GM12878 (cell line): ENCODE measurements around the gene MGA.

Experiments used
- FOXK2 ChIP-seq: fragments of 450-650 bp; IDR thresholded peaks from 2 replicates; pipeline ENCODE4 v1.6.1; 2017; ENCODE audit warnings: mild to moderate bottlenecking, moderate library complexity
- FOXM1 ChIP-seq: IDR thresholded peaks from 2 replicates; pipeline ENCODE4 v1.6.1; 2012; ENCODE audit warnings: low read depth, mild to moderate bottlenecking, inconsistent platforms, low read length, moderate library complexity
- IKZF1 ChIP-seq: fragments of 450-650 bp; conservative IDR thresholded peaks from 2 replicates; pipeline ENCODE4 v1.6.1; 2017; ENCODE audit warnings: antibody characterized with exemption, mild to moderate bottlenecking
- PML ChIP-seq: IDR thresholded peaks from 2 replicates; pipeline ENCODE4 v1.6.1; 2012; ENCODE audit warnings: low read length, inconsistent platforms
- POLR2AphosphoS5 ChIP-seq: IDR thresholded peaks from 2 replicates; pipeline ENCODE4 v1.6.1; 2011; ENCODE audit warnings: mild to moderate bottlenecking, low read length, inconsistent platforms
- RCOR1 ChIP-seq: conservative IDR thresholded peaks from 2 replicates; pipeline ENCODE4 v1.6.1; 2012; ENCODE audit warnings: low read depth, low read length, improper control_type of control experiment
- SMAD1 ChIP-seq: fragments of 450-650 bp; IDR thresholded peaks from 2 replicates; pipeline ENCODE4 v1.6.1; 2018; ENCODE audit warnings: mild to moderate bottlenecking, low read depth; ENCODE audit not compliant: partially characterized antibody
- STAT3 ChIP-seq: IDR thresholded peaks from 2 replicates; pipeline ENCODE4 v1.6.1; 2011; ENCODE audit warnings: low read depth, low read length, improper control_type of control experiment
- SUZ12 ChIP-seq: fragments of 200-600 bp; sonication (generic); IDR thresholded peaks from one replicate; pipeline ENCODE4 v1.6.1; 2018; ENCODE audit warnings: antibody characterized with exemption, mild to moderate bottlenecking; ENCODE audit not compliant: unreplicated experiment
- TAF1 ChIP-seq: IDR thresholded peaks from 2 replicates; pipeline ENCODE4 v1.6.1; 2011; ENCODE audit warnings: mild to moderate bottlenecking, low read depth, low read length, borderline replicate concordance
- TARDBP ChIP-seq: IDR thresholded peaks from 2 replicates; pipeline ENCODE4 v1.6.1; 2016; ENCODE audit warnings: borderline replicate concordance
- YY1 ChIP-seq: IDR thresholded peaks from 2 replicates; pipeline ENCODE4 v1.6.1; 2011; ENCODE audit warnings: low read depth, mild to moderate bottlenecking, low read length
- TF ChIP-seq, protein P1 (sequence below): IDR thresholded peaks from 2 replicates; pipeline ENCODE4 v1.6.1; 2012; ENCODE audit warnings: low read depth, low read length, improper control_type of control experiment
- TF ChIP-seq, protein P2 (sequence below), 3 experiments: IDR thresholded peaks in 2 of 3; conservative IDR thresholded peaks in 1 of 3; 2 replicates each; pipeline ENCODE4 v1.5.1; 2011; ENCODE audit warnings: low read depth in 3 of 3, low read length in 3 of 3, mild to moderate bottlenecking in 3 of 3, control low read depth in 2 of 3, moderate library complexity in 2 of 3, inconsistent platforms in 1 of 3, mixed read lengths in 1 of 3; ENCODE audit not compliant: control insufficient read depth in 2 of 3, insufficient read depth in 1 of 3; ENCODE audit errors: extremely low read depth in 1 of 3

- TF ChIP-seq IKZF1, result no peak
- no peak for TF ChIP-seq PML
- TF ChIP-seq RCOR1, result no peak
- no peak for TF ChIP-seq TARDBP
- no peak for TF ChIP-seq SUZ12
- TF ChIP-seq, protein P1, sequence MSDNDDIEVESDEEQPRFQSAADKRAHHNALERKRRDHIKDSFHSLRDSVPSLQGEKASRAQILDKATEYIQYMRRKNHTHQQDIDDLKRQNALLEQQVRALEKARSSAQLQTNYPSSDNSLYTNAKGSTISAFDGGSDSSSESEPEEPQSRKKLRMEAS, result no peak
- TF ChIP-seq POLR2AphosphoS5, result no peak
- no peak for TF ChIP-seq STAT3
- TF ChIP-seq, protein P2, sequence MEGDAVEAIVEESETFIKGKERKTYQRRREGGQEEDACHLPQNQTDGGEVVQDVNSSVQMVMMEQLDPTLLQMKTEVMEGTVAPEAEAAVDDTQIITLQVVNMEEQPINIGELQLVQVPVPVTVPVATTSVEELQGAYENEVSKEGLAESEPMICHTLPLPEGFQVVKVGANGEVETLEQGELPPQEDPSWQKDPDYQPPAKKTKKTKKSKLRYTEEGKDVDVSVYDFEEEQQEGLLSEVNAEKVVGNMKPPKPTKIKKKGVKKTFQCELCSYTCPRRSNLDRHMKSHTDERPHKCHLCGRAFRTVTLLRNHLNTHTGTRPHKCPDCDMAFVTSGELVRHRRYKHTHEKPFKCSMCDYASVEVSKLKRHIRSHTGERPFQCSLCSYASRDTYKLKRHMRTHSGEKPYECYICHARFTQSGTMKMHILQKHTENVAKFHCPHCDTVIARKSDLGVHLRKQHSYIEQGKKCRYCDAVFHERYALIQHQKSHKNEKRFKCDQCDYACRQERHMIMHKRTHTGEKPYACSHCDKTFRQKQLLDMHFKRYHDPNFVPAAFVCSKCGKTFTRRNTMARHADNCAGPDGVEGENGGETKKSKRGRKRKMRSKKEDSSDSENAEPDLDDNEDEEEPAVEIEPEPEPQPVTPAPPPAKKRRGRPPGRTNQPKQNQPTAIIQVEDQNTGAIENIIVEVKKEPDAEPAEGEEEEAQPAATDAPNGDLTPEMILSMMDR (IDR thresholded peaks at IDR 0.05 in 2 of 3, conservative IDR thresholded peaks at IDR 0.05 in 1 of 3; ENCODE audit: control insufficient read depth in 2 of 3, extremely low read depth in 1 of 3, insufficient read depth in 1 of 3, low read depth in 3 of 3, low read length in 3 of 3), result no peak
- no peak for TF ChIP-seq TAF1
- no peak for TF ChIP-seq YY1
- no peak for TF ChIP-seq SMAD1
- TF ChIP-seq FOXM1, result no peak
- TF ChIP-seq FOXK2, result no peak
These were observed 118.3 kb downstream of the MGA start for GRCh38 chr15:41778521-41778920.
